ENCODE measurements around the gene KREMEN1.

- TF ChIP-seq REST (IDR thresholded peaks at IDR 0.05; ENCODE audit: low read depth) = no peak
- TF ChIP-seq CTCF (IDR thresholded peaks at IDR 0.05 in 2 of 3, conservative IDR thresholded peaks at IDR 0.05 in 1 of 3; ENCODE audit: borderline replicate concordance in 1 of 3, insufficient read depth in 1 of 3, low read depth in 2 of 3, low read length in 2 of 3) = no peak
Observed at GRCh38 chr22:29110946-29111345, 38.1 kb downstream of the KREMEN1 start.
